HAP-1 (cell line): ENCODE data around the gene PTRHD1.

Experiments used
- DNase-seq, 2 experiments: peaks; one replicate each; pipeline ENCODE4 v3.0.0-alpha.2; 2016 to 2020; ENCODE audit warnings: low spot score in 2 of 2
- H3K27me3 ChIP-seq: fragments of 250-450 bp; sonication (Bioruptor Pico); 2 replicates; pipeline ENCODE4 v1.5.1; 2020; ENCODE audit warnings: low read depth, mild to moderate bottlenecking, moderate library complexity
- H3K36me3 ChIP-seq: fragments of 250-450 bp; sonication (Bioruptor Pico); replicated peaks from 2 replicates; pipeline ENCODE4 v1.5.1; 2020; ENCODE audit warnings: mild to moderate bottlenecking
- H3K4me1 ChIP-seq: fragments of 250-450 bp; sonication (Bioruptor Pico); 2 replicates; pipeline ENCODE4 v1.5.1; 2020; ENCODE audit warnings: mild to moderate bottlenecking
- H3K4me3 ChIP-seq: fragments of 250-450 bp; sonication (Bioruptor Pico); 2 replicates; pipeline ENCODE4 v1.5.1; 2020; ENCODE audit warnings: mild to moderate bottlenecking, moderate library complexity
- H3K9me3 ChIP-seq: fragments of 250-450 bp; sonication (Bioruptor Pico); 2 replicates; pipeline ENCODE4 v1.5.1; 2020; ENCODE audit warnings: mild to moderate bottlenecking, moderate library complexity
- in situ Hi-C: fragments of 300-500 bp; cut with MboI; formaldehyde crosslinking; loops from 3 replicates; pipeline ENCODE4 v1.14.3; 2020; ENCODE audit warnings: low sequenced_read_pairs, inconsistent platforms, mixed read lengths

The PTRHD1 gene

GRCh38 chr2:24774373-24774772 is 18.8 kb downstream of the PTRHD1 start:
- no peak overlapping the region for H3K4me3 ChIP-seq
- no peaks in the 10 kb centered on the region for H3K9me3 ChIP-seq
- no peaks in the 10 kb centered on the region for H3K36me3 ChIP-seq
- in situ Hi-C loops = no loop called here
- H3K4me1 ChIP-seq = no peaks in the 10 kb centered on the region; the same call in none of the 2 replicates
- no peak for DNase-seq
- H3K27me3 ChIP-seq = no peaks in the 10 kb centered on the region

GRCh38 chr2:24771764-24772586 is 21.2 kb downstream of the PTRHD1 start:
- no peaks in the 10 kb centered on the region for H3K9me3 ChIP-seq
- H3K4me1 ChIP-seq = no peaks in the 10 kb centered on the region
- in situ Hi-C loops = no loop called here
- no peaks in the 10 kb centered on the region for H3K27me3 ChIP-seq
- H3K36me3 ChIP-seq = no peaks in the 10 kb centered on the region
- H3K4me3 ChIP-seq = no peak overlapping the region
- DNase-seq = no peak

GRCh38 chr2:24771061-24771460 is 22.1 kb downstream of the PTRHD1 start:
- DNase-seq = no peak
- in situ Hi-C loops = no loop called here
- Histone ChIP-seq H3K4me1 (no peaks in the 10 kb centered on the region), H3K4me3 (no peak overlapping the region), H3K9me3 (no peaks in the 10 kb centered on the region), H3K36me3 (no peaks in the 10 kb centered on the region), H3K27me3 (no peaks in the 10 kb centered on the region)

GRCh38 chr2:24768601-24769000 is 24.6 kb downstream of the PTRHD1 start:
- no peak for DNase-seq
- Histone ChIP-seq H3K36me3 (no peaks in the 10 kb centered on the region), H3K4me3 (no peak overlapping the region), H3K9me3 (no peaks in the 10 kb centered on the region), H3K4me1 (no peaks in the 10 kb centered on the region), H3K27me3 (no peaks in the 10 kb centered on the region)
- in situ Hi-C loops = no loop called here

GRCh38 chr2:24768013-24768412 is 25.2 kb downstream of the PTRHD1 start:
- H3K4me1 ChIP-seq = no peaks in the 10 kb centered on the region
- in situ Hi-C loops = no loop called here
- H3K9me3 ChIP-seq = no peaks in the 10 kb centered on the region
- no peak overlapping the region for H3K4me3 ChIP-seq
- DNase-seq = no peak
- no peaks in the 10 kb centered on the region for H3K36me3 ChIP-seq
- H3K27me3 ChIP-seq = no peaks in the 10 kb centered on the region

- in situ Hi-C loops = no loop called here
- Histone ChIP-seq H3K36me3 (no peaks in the 10 kb centered on the region), H3K27me3 (no peaks in the 10 kb centered on the region), H3K4me3 (no peak overlapping the region), H3K9me3 (no peaks in the 10 kb centered on the region), H3K4me1 (no peaks in the 10 kb centered on the region)
- no peak for DNase-seq
Observed at GRCh38 chr2:24766609-24767008, 26.6 kb downstream of the PTRHD1 start.

- Histone ChIP-seq H3K4me1 (no peaks in the 10 kb centered on the region), H3K36me3 (no peaks in the 10 kb centered on the region; the same call in 1 of the 2 replicates), H3K9me3 (no peaks in the 10 kb centered on the region), H3K27me3 (no peaks in the 10 kb centered on the region), H3K4me3 (no peak overlapping the region)
- in situ Hi-C loops = no loop called here
- DNase-seq = no peak
Observed at GRCh38 chr2:24763843-24764242, 29.3 kb downstream of the PTRHD1 start.

GRCh38 chr2:24762518-24762917 is 30.7 kb downstream of the PTRHD1 start:
- H3K4me1 ChIP-seq = no peaks in the 10 kb centered on the region
- no peaks in the 10 kb centered on the region; the same call in 1 of the 2 replicates for H3K36me3 ChIP-seq
- no peak overlapping the region for H3K4me3 ChIP-seq
- H3K9me3 ChIP-seq = no peaks in the 10 kb centered on the region
- no peaks in the 10 kb centered on the region for H3K27me3 ChIP-seq
- in situ Hi-C loops = no loop called here
- DNase-seq = no peak

- no peaks in the 10 kb centered on the region; the same call in 1 of the 2 replicates for H3K36me3 ChIP-seq
- no peak overlapping the region for H3K4me3 ChIP-seq
- no peaks in the 10 kb centered on the region for H3K9me3 ChIP-seq
- in situ Hi-C loops = no loop called here
- H3K27me3 ChIP-seq = no peaks in the 10 kb centered on the region
- no peak for DNase-seq
- no peaks in the 10 kb centered on the region for H3K4me1 ChIP-seq
Observed at GRCh38 chr2:24761866-24762265, 31.3 kb downstream of the PTRHD1 start.

- no peaks in the 10 kb centered on the region for H3K9me3 ChIP-seq
- no peak for DNase-seq
- no peak overlapping the region for H3K4me3 ChIP-seq
- in situ Hi-C loops = no loop called here
- peaks cover 5% of the 10 kb centered on the region; the same call in 1 of the 2 replicates for H3K4me1 ChIP-seq
- H3K36me3 ChIP-seq = no peaks in the 10 kb centered on the region; the same call in 1 of the 2 replicates
- no peaks in the 10 kb centered on the region for H3K27me3 ChIP-seq
Observed at GRCh38 chr2:24756789-24757188, 36.4 kb downstream of the PTRHD1 start.

- Histone ChIP-seq H3K9me3 (no peaks in the 10 kb centered on the region), H3K36me3 (no peaks in the 10 kb centered on the region; the same call in 1 of the 2 replicates), H3K4me3 (no peak overlapping the region), H3K27me3 (no peaks in the 10 kb centered on the region), H3K4me1 (peaks cover 5% of the 10 kb centered on the region; the same call in 1 of the 2 replicates)
- in situ Hi-C loops = no loop called here
- no peak for DNase-seq
Observed at GRCh38 chr2:24754985-24755705, 38.0 kb downstream of the PTRHD1 start.

GRCh38 chr2:24749069-24749691 is 44.0 kb downstream of the PTRHD1 start:
- no peaks in the 10 kb centered on the region; the same call in 1 of the 2 replicates for H3K4me1 ChIP-seq
- H3K4me3 ChIP-seq = no peak overlapping the region
- no peaks in the 10 kb centered on the region for H3K9me3 ChIP-seq
- H3K27me3 ChIP-seq = no peaks in the 10 kb centered on the region
- in situ Hi-C loops = no loop called here
- no peak for DNase-seq
- no peaks in the 10 kb centered on the region for H3K36me3 ChIP-seq

GRCh38 chr2:24747299-24747698 is 45.9 kb downstream of the PTRHD1 start:
- Histone ChIP-seq H3K4me1 (no peaks in the 10 kb centered on the region; the same call in 1 of the 2 replicates), H3K4me3 (no peak overlapping the region), H3K27me3 (no peaks in the 10 kb centered on the region), H3K36me3 (no peaks in the 10 kb centered on the region), H3K9me3 (no peaks in the 10 kb centered on the region)
- DNase-seq = no peak
- in situ Hi-C loops = no loop called here

- H3K9me3 ChIP-seq = no peaks in the 10 kb centered on the region
Observed at GRCh38 chr2:24745825-24746224, 47.4 kb downstream of the PTRHD1 start.

More at GRCh38 chr2:24745825-24746224, 47.4 kb downstream of the PTRHD1 start:
- Histone ChIP-seq H3K4me1 (no peaks in the 10 kb centered on the region; the same call in 1 of the 2 replicates), H3K36me3 (no peaks in the 10 kb centered on the region), H3K4me3 (no peak overlapping the region), H3K27me3 (no peaks in the 10 kb centered on the region)
- in situ Hi-C loops = no loop called here
- no peak for DNase-seq
